Omental fat pad (tissue), 4 donors: Measurements from ENCODE around the gene INSYN2B. TPM values are rescaled to one million over a fixed set of nuclear protein-coding genes. Genes with fewer than 3 reads are reported as not detected.

Experiments used
- ATAC-seq: fragments of 150-250 bp; one replicate; pipeline ENCODE4 v1.9.1; 2016; ENCODE audit warnings: mild to moderate bottlenecking, moderate library complexity; ENCODE audit not compliant: low FRiP score
- DNase-seq: peaks from one replicate; pipeline ENCODE4 v3.0.0-alpha.2; 2019; ENCODE audit warnings: low spot score
- CTCF ChIP-seq, 3 donors: fragments of 450-650 bp; IDR thresholded peaks; one replicate each; pipeline ENCODE4 v1.5.1; 2016 to 2017; ENCODE audit warnings: antibody characterized with exemption in 3 of 3, mild to moderate bottlenecking in 3 of 3, moderate library complexity in 2 of 3
- total RNA-seq, 4 donors: library from RNA; depleted of rRNA; stranded (reverse); fragments of >200 nt; gene quantifications; one replicate each; pipeline ENCODE4 v1.1.0, GENCODE V29; 2016

Gene INSYN2B
- total RNA-seq, 4 donors from 2014 or later, result 1.4 to 8.4 (median 5.4) TPM

GRCh38 chr5:169922474-169922873 is 57.8 kb downstream of the INSYN2B start:
- no peak for TF ChIP-seq CTCF (IDR thresholded peaks at IDR 0.05)
- no peak for ATAC-seq

GRCh38 chr5:169921949-169922348 is 58.3 kb downstream of the INSYN2B start:
- ATAC-seq (no peak), DNase-seq (no peak)
- no peak for TF ChIP-seq CTCF (IDR thresholded peaks at IDR 0.05)

More at GRCh38 chr5:169922474-169922873, 57.8 kb downstream of the INSYN2B start:
- DNase-seq, result no peak

- no peak for TF ChIP-seq CTCF (IDR thresholded peaks at IDR 0.05)
- ATAC-seq (no peak), DNase-seq (no peak)
Observed at GRCh38 chr5:169921384-169921783, 58.9 kb downstream of the INSYN2B start.

- TF ChIP-seq CTCF (IDR thresholded peaks at IDR 0.05), result no peak
- ATAC-seq (peak; percentile 93), DNase-seq (no peak)
Observed at GRCh38 chr5:169920474-169920873, 59.8 kb downstream of the INSYN2B start.

- ATAC-seq (no peak), DNase-seq (no peak)
- TF ChIP-seq CTCF (IDR thresholded peaks at IDR 0.05), result no peak
Observed at GRCh38 chr5:169918228-169918627, 62.1 kb downstream of the INSYN2B start.

- ATAC-seq (no peak), DNase-seq (no peak)
- no peak for TF ChIP-seq CTCF (IDR thresholded peaks at IDR 0.05)
Observed at GRCh38 chr5:169917500-169917899, 62.8 kb downstream of the INSYN2B start.

GRCh38 chr5:169914766-169915165 is 65.5 kb downstream of the INSYN2B start:
- TF ChIP-seq CTCF (IDR thresholded peaks at IDR 0.05), result no peak
- ATAC-seq (peak; percentile 31), DNase-seq (no peak)
